ENCODE results near the gene EHMT1. TPM values are rescaled to one million over a fixed set of nuclear protein-coding genes. Genes with fewer than 3 reads are reported as not detected.
A peak's percentile ranks its signal among the peaks of the same experiment; 100 is the strongest.

Gene EHMT1
- total RNA-seq, 1 experiment from 2014 or later, result 112 TPM

GRCh38 chr9:137679695-137680305 is 61.0 kb downstream of the EHMT1 start:
- WGBS (ENCODE audit: extremely low coverage, insufficient read length, low lambda C conversion rate), result no CpG with 5 or more reads among the region's 7 CpGs
- H4K8ac ChIP-seq (replicated peaks; ENCODE audit: insufficient read length, low read depth, low read length), result no peak overlapping the region
- H3K4ac ChIP-seq (ENCODE audit: low read depth, low read length), result no peak overlapping the region
- Mint-ChIP-seq H3K36me3 (ENCODE audit: insufficient read depth in 1 of 3, low read depth in 3 of 3) (peaks cover 5 to 13% (median 13%) of the 10 kb centered on the region in 3 experiments; a peak in 6 of 7 replicates), H3K9me3 (no peaks in the 10 kb centered on the region), H3K4me3 (peak overlapping the region; percentile 7 to 71), H3K27ac (peak overlapping the region; percentile 93 to 97 (median 96)), H3K4me1 (peaks cover 60 to 76% of the 10 kb centered on the region in 2 experiments), H3K27me3 (ENCODE audit: low read depth) (no peaks in the 10 kb centered on the region)
- DNase-seq, result no peak
- H3K9ac ChIP-seq (ENCODE audit: extremely low read depth, insufficient read length, low read length), result no peak overlapping the region
- H3K4me2 ChIP-seq (ENCODE audit: insufficient read depth, insufficient read length, low read length), result peak overlapping the region; percentile 9
- H3K14ac ChIP-seq (ENCODE audit: insufficient read depth, low read length), result no peak overlapping the region
- H2BK12ac ChIP-seq (ENCODE audit: insufficient read length, low read depth, low read length), result no peak overlapping the region
- H3K79me2 ChIP-seq (ENCODE audit: insufficient read depth, low read length), result peaks cover 21% of the 10 kb centered on the region; the same call in 1 of the 2 replicates
- TF ChIP-seq CTCF (conservative IDR thresholded peaks at IDR 0.05), result no peak
- H3K23me2 ChIP-seq (ENCODE audit: insufficient read length, low read depth, low read length, poor library complexity, severe bottlenecking), result peaks cover 3% of the 10 kb centered on the region
- peaks cover 17% of the 10 kb centered on the region; the same call in 1 of the 2 replicates for H3K4me1 ChIP-seq (ENCODE audit: insufficient read depth, low read length)
- no peak overlapping the region for H2BK5ac ChIP-seq (ENCODE audit: insufficient read length, low read length)
- H2BK20ac ChIP-seq (ENCODE audit: low read depth, low read length, poor library complexity, severe bottlenecking), result no peak overlapping the region
- no peaks in the 10 kb centered on the region for H3K27me3 ChIP-seq (ENCODE audit: insufficient read depth, low read length)
- H2AK5ac ChIP-seq (ENCODE audit: insufficient read length, low read length), result no peak overlapping the region
- H4K20me1 ChIP-seq (ENCODE audit: control insufficient read depth, insufficient read depth, insufficient read length), result peaks cover 3% of the 10 kb centered on the region
- peaks cover 3% of the 10 kb centered on the region for H3K79me1 ChIP-seq (ENCODE audit: insufficient read depth, low read depth, low read length, poor library complexity, severe bottlenecking)
- no peak overlapping the region for H4K5ac ChIP-seq (ENCODE audit: insufficient read length, low read depth, low read length)
- H4K91ac ChIP-seq (ENCODE audit: insufficient read length, low read depth, low read length), result no peak overlapping the region
- H3T11ph ChIP-seq (ENCODE audit: low read length), result no peak overlapping the region
- H2AFZ ChIP-seq (ENCODE audit: low read length), result no peak overlapping the region
- no peak overlapping the region for H2BK120ac ChIP-seq (ENCODE audit: low read depth, low read length, poor library complexity, severe bottlenecking)
- no peak overlapping the region for H3K18ac ChIP-seq (ENCODE audit: insufficient read length, low read depth, low read length)
- no peak overlapping the region for H2BK15ac ChIP-seq (ENCODE audit: low read depth, low read length)
- H3K9me3 ChIP-seq (ENCODE audit: control insufficient read depth, low read depth, low read length), result no peaks in the 10 kb centered on the region
- H3K27ac ChIP-seq (ENCODE audit: insufficient read length, low read depth, low read length), result peak overlapping the region; percentile 67
- H3K23ac ChIP-seq (ENCODE audit: insufficient read length, low read depth, low read length), result no peak overlapping the region
- no peak overlapping the region for H3K56ac ChIP-seq (ENCODE audit: insufficient read length, low read depth, low read length)

Data from H9 (cell line).